WI38 (cell line): ENCODE measurements around the gene CCDC169.
"Not testable (repeated sequence)": the region's sequence is repeated elsewhere in the genome, so short reads cannot be mapped to it uniquely, and the experiment has no call there.

ENCODE experiments used
- H3K4me3 ChIP-seq: 2 replicates; pipeline ENCODE4 v1.5.1; 2011; ENCODE audit warnings: low read depth, mild to moderate bottlenecking, control low read depth, low read length
- TF ChIP-seq, protein P1 (sequence below): IDR thresholded peaks from 2 replicates; pipeline ENCODE4 v1.5.1; 2012; ENCODE audit warnings: low read depth, mild to moderate bottlenecking, control low read depth, low read length

The CCDC169 gene

DNA sequence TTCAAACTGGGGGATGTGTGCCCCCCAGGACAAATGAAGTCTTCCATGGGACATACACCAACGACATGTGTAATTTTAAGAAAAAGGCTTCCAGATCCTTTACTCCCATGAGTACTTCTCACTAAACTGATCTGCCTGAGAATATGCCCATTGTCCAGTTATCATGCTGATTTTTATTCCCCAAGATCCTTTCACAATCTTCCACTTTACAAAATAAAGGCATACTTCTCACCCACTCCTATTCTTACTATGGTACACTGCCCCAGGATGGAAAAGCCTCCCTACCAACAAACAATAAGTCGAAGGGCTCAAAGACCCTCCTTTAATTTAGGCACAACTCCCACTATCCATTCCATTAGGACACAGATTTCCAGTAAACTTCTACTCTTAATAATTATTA is 45.1 kb upstream of the CCDC169 start:
- TF ChIP-seq, protein P1, sequence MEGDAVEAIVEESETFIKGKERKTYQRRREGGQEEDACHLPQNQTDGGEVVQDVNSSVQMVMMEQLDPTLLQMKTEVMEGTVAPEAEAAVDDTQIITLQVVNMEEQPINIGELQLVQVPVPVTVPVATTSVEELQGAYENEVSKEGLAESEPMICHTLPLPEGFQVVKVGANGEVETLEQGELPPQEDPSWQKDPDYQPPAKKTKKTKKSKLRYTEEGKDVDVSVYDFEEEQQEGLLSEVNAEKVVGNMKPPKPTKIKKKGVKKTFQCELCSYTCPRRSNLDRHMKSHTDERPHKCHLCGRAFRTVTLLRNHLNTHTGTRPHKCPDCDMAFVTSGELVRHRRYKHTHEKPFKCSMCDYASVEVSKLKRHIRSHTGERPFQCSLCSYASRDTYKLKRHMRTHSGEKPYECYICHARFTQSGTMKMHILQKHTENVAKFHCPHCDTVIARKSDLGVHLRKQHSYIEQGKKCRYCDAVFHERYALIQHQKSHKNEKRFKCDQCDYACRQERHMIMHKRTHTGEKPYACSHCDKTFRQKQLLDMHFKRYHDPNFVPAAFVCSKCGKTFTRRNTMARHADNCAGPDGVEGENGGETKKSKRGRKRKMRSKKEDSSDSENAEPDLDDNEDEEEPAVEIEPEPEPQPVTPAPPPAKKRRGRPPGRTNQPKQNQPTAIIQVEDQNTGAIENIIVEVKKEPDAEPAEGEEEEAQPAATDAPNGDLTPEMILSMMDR = no peak
- H3K4me3 ChIP-seq = no peak overlapping the region

DNA sequence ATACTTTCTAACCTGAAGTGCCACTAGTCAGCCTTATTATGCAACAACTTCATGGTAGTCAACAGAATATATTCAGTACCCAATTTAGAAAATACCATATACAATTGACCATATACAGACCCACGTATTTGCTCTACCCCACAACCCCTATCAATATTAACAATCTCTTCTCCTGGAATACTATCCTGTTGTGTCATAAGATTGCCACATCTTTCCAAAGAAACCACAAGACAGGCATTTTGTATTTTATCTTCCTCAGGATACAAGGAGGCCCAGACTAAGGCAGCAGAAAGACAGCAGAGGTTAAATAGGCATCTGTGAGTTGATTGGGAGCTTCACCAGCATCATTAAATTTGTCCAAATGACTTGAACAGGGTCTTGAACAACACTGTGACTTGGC is 44.1 kb upstream of the CCDC169 start:
- TF ChIP-seq, protein P1 = no peak
- no peak overlapping the region for H3K4me3 ChIP-seq

DNA sequence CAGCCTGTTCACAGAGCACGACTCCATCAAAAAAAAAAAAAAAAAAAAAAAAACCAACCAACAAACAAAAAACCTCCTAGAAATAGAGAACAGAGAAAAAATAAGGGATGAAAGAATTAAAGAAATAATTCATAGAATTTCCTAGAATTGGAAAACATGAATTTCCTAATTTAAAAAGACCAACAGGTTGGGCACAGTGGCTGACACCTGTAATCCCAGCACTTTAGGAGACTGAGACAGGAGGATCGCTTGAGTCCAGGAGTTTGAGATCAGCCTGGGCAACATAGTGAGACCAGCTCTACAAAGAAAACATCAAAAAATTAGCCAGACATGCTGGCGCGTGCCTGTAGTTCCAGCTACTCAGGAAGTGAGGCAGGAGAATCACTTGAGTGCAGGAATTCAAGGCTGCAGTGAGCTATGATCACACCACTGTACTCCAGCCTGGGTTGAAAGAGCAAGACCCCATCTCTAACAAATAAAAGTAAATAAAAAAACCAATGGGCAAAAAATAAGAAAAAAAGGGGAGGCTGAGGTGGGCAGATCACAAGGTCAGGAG is 42.1 kb upstream of the CCDC169 start:
- TF ChIP-seq, protein P1 = no peak
- H3K4me3 ChIP-seq = no peak overlapping the region

DNA sequence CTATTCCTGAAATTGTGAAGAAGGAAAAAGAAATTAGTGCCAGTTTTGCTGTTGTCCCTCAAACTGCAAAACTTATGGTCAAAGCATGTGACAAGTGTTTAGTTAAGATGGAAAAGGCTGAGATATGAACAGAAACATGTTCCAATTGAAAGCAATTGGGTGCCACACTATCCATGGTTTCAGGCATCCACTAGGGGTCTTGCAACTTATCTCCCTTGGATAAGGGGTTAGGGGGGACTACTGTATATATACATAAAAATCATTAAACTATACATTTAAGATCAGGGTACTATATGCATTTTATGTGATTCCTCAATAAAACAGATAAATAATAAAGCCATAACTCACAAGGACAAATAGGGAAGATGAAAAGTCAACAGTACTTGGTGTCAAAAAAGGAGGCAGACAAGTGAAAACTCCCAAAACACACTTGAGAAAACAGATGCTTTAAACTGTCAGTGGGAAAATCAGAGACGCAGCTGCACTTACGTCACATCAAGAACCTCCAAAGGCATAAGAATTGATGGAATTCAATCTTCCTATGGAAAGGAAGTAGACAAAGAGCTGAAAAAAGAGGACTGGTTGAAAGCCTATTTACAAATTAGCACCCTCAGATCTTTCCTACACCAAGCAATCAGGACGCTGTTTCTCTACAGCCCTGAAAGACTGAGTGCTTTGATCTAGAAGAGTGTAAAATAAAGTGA is 40.5 kb upstream of the CCDC169 start:
- H3K4me3 ChIP-seq = no peak overlapping the region
- TF ChIP-seq, protein P1 = no peak

DNA sequence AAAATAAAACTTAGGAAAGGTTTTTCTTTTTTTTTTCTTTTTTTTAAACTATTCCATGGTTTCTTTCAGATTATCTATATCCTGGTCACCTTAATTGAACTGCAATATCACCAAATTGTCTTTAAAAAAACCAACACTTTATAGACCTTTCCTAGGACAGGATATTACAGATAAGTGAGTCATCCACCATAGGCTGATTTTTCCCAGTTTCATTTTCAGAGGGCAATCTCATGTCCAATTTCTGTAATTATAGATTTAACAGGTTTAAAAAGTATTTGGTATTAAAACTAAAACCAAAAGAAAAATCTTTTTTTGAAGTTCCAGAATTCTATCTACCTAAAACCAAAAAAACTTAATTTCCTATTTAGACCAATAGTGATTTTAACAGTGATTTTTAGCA is 35.4 kb upstream of the CCDC169 start:
- no peak overlapping the region for H3K4me3 ChIP-seq
- TF ChIP-seq, protein P1 = no peak

DNA sequence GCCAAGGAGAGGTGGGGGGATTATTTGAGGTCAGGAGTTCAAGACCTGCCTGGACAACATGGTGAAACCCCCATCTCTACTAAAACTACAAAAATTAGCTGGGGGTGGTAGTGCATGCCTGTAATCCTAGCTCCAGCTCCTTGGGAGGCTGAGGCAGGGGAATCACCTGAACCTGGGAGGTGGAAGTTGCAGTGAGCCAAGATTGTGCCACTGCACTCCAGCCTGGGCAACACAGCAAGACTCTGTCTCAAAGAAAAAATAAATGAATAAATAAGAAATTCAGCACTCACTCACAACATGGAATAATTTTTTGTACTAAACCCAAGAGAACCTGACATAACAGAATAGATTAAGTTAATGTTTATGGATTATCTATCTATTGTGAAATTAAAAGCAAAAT is 34.6 kb upstream of the CCDC169 start:
- not testable (repeated sequence) for H3K4me3 ChIP-seq

DNA sequence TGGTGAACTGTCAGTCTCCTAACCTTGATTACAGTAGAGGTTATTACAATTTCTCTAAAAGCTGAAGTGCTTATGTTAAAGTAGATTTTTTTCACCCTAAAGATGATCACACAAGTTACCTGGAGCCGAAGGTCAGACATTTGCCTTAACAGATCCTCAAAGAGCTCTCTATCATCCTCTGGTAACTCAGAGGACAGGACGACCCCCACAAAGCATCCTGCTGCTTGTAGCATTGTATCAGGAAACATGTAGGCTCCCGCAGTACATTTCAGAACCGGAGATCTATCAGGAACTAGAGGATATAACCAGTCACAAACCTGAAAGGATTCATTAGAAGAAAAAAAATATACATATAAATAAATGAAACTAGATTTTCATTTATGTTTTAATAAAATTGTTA is 33.7 kb upstream of the CCDC169 start:
- H3K4me3 ChIP-seq = no peak overlapping the region
- TF ChIP-seq, protein P1 = no peak

DNA sequence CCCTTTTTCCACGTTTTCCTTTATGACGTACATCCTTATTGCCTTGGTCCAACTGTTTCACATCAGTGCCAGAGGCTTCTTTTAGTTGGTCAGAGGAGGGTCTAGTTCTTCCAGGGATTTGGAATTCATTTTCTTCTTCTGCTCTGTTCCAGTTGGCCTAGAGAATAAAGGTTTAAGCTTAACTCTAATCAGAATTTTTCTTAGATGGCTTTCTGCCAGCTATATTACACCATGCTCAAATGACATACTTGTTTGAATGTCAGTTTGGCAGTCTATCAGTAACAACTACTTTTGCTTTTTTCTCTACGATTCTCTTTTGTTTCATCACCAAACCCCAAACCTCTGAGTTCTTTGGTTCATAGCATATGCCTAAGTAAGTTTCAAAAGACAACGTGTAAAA is 31.7 kb upstream of the CCDC169 start:
- TF ChIP-seq, protein P1 = no peak
- H3K4me3 ChIP-seq = no peak overlapping the region
